Measurements from ENCODE around the gene AOC2.

Gene AOC2

DNA sequence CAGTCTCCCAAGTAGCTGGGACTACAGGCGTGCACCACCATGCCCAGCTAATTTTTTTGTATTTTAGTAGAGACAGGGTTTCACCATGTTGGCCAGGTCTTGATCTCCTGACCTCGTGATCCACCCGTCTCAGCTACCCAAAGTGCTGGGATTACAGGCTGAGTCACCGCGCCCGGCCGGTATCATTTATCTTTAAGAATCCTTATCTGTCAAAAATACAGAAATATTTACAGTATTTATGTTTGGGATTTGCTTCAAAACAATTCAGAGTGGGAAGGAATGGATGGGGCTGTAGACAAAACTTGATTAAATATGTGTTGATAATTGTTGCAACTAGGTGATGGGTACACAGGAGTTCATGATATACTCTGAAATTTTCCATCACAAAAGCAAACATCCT, 23.2 kb upstream of the AOC2 start:
- peaks cover 7% of the 10 kb centered on the region for H3K79me2 ChIP-seq (ENCODE audit: insufficient read depth, low read length)
- H3K27me3 ChIP-seq (ENCODE audit: insufficient read depth, low read length) = no peaks in the 10 kb centered on the region
- H2AFZ ChIP-seq (ENCODE audit: low read length) = no peak overlapping the region
- H3K4me3 ChIP-seq (ENCODE audit: low read depth, low read length, poor library complexity, severe bottlenecking) = no peak overlapping the region
- no peaks in the 10 kb centered on the region for H4K20me1 ChIP-seq (ENCODE audit: insufficient read depth, low read length)
- H3K9me3 ChIP-seq (ENCODE audit: low read length) = no peaks in the 10 kb centered on the region
- H3F3A ChIP-seq (ENCODE audit: insufficient read depth, low read length) = 0 out of 2 replicates have a peak, but pooled peaks cover 8% of the 10 kb centered on the region
- TF ChIP-seq EZH2 (IDR thresholded peaks at IDR 0.05; ENCODE audit: borderline replicate concordance, low read length) = no peak
- TF ChIP-seq, protein P1, sequence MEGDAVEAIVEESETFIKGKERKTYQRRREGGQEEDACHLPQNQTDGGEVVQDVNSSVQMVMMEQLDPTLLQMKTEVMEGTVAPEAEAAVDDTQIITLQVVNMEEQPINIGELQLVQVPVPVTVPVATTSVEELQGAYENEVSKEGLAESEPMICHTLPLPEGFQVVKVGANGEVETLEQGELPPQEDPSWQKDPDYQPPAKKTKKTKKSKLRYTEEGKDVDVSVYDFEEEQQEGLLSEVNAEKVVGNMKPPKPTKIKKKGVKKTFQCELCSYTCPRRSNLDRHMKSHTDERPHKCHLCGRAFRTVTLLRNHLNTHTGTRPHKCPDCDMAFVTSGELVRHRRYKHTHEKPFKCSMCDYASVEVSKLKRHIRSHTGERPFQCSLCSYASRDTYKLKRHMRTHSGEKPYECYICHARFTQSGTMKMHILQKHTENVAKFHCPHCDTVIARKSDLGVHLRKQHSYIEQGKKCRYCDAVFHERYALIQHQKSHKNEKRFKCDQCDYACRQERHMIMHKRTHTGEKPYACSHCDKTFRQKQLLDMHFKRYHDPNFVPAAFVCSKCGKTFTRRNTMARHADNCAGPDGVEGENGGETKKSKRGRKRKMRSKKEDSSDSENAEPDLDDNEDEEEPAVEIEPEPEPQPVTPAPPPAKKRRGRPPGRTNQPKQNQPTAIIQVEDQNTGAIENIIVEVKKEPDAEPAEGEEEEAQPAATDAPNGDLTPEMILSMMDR (IDR thresholded peaks at IDR 0.05; ENCODE audit: low read length) = no peak
- peaks cover 50% of the 10 kb centered on the region for H3K36me3 ChIP-seq (ENCODE audit: insufficient read depth, low read length)
- H3K4me1 ChIP-seq (ENCODE audit: insufficient read depth, low read length, severe bottlenecking) = peaks cover 19% of the 10 kb centered on the region
- no peak overlapping the region for H3K9ac ChIP-seq (ENCODE audit: low read length)
- no peaks in the 10 kb centered on the region for H3K9me2 ChIP-seq (ENCODE audit: low read depth, low read length)
- no peak overlapping the region for H3K27ac ChIP-seq (ENCODE audit: low read depth, low read length, poor library complexity, severe bottlenecking)
- no peak overlapping the region for H3K4me2 ChIP-seq (ENCODE audit: low read length)

DNA sequence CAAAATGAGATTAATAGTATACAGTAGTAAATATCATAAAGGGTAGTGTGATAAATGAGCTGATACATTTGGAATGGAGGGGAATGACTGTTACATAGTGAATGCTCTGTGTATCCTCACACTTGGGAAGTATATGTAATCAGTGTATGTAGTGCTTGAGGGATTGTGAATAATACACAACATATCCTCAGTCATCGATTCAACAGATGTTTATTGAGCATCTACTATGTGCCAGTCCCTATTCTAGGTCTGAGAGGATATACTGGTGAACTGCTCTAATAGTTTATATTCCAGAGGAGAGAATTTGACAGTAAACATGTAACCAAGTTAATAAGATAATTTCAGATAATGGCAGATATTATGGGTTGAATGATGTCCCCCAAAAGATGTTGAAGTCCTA, 16.9 kb upstream of the AOC2 start:
- Histone ChIP-seq H3K9ac (ENCODE audit: low read length) (no peak overlapping the region), H3K4me1 (ENCODE audit: insufficient read depth, low read length, severe bottlenecking) (peaks cover 24% of the 10 kb centered on the region), H3K9me3 (ENCODE audit: low read length) (no peaks in the 10 kb centered on the region), H3K36me3 (ENCODE audit: insufficient read depth, low read length) (no peaks in the 10 kb centered on the region), H2AFZ (ENCODE audit: low read length) (no peak overlapping the region), H3K9me2 (ENCODE audit: low read depth, low read length) (no peaks in the 10 kb centered on the region), H3K27me3 (ENCODE audit: insufficient read depth, low read length) (no peaks in the 10 kb centered on the region), H3K4me3 (ENCODE audit: low read depth, low read length, poor library complexity, severe bottlenecking) (no peak overlapping the region), H3K27ac (ENCODE audit: low read depth, low read length, poor library complexity, severe bottlenecking) (no peak overlapping the region), H4K20me1 (ENCODE audit: insufficient read depth, low read length) (no peaks in the 10 kb centered on the region), H3K4me2 (ENCODE audit: low read length) (no peak overlapping the region), H3K79me2 (ENCODE audit: insufficient read depth, low read length) (peaks cover 7% of the 10 kb centered on the region), H3F3A (ENCODE audit: insufficient read depth, low read length) (no peaks in the 10 kb centered on the region)
- no peak for TF ChIP-seq EZH2 (IDR thresholded peaks at IDR 0.05; ENCODE audit: borderline replicate concordance, low read length)
- TF ChIP-seq, protein P1 (IDR thresholded peaks at IDR 0.05; ENCODE audit: low read length) = no peak

DNA sequence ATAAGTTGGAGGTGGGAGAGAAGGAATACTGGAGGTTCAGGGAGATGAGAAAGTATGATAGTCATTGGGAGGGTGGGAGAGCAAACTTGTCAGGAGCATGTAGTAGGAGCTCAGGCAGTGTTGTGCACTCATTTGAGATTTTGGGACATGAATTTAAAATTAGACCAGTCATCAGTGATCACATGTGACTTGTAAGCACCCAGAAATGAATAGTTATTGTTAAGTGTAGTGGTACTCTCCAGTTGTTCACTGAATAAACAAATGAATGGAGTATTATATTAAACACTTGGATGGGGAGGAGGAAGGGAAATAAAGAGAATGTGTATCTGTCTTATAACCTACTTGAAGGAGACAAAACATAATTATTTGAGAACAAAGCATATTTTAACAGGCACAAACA, 13.4 kb upstream of the AOC2 start:
- TF ChIP-seq, protein P1 (IDR thresholded peaks at IDR 0.05; ENCODE audit: low read length) = no peak
- TF ChIP-seq EZH2 (IDR thresholded peaks at IDR 0.05; ENCODE audit: borderline replicate concordance, low read length) = no peak
- Histone ChIP-seq H3K36me3 (ENCODE audit: insufficient read depth, low read length) (peaks cover 17% of the 10 kb centered on the region), H3K9ac (ENCODE audit: low read length) (no peak overlapping the region), H3K9me2 (ENCODE audit: low read depth, low read length) (no peaks in the 10 kb centered on the region), H3K27ac (ENCODE audit: low read depth, low read length, poor library complexity, severe bottlenecking) (no peak overlapping the region), H3K9me3 (ENCODE audit: low read length) (no peaks in the 10 kb centered on the region), H3K4me1 (ENCODE audit: insufficient read depth, low read length, severe bottlenecking) (peaks cover 21% of the 10 kb centered on the region), H4K20me1 (ENCODE audit: insufficient read depth, low read length) (no peaks in the 10 kb centered on the region), H3K4me2 (ENCODE audit: low read length) (no peak overlapping the region), H3K79me2 (ENCODE audit: insufficient read depth, low read length) (peaks cover 18% of the 10 kb centered on the region), H3K27me3 (ENCODE audit: insufficient read depth, low read length) (no peaks in the 10 kb centered on the region), H2AFZ (ENCODE audit: low read length) (no peak overlapping the region), H3K4me3 (ENCODE audit: low read depth, low read length, poor library complexity, severe bottlenecking) (no peak overlapping the region), H3F3A (ENCODE audit: insufficient read depth, low read length) (no peaks in the 10 kb centered on the region)

All from OCI-LY1 (cell line).